WTC11 (cell line): ENCODE measurements around the gene PIK3R6.

ENCODE experiments used
- CBFB ChIP-seq: sonication (generic); formaldehyde crosslinking; IDR thresholded peaks from 2 replicates; pipeline ENCODE4 v1.8.1; 2022; ENCODE audit warnings: mild to moderate bottlenecking, low read depth, missing genetic modification reagents
- CTCF ChIP-seq: fragments of 200-600 bp; IDR thresholded peaks from 2 replicates; pipeline ENCODE4 v1.8.0; 2022; ENCODE audit warnings: antibody characterized with exemption
- E2F1 ChIP-seq: sonication (generic); formaldehyde crosslinking; IDR thresholded peaks from 2 replicates; pipeline ENCODE4 v1.8.0; 2022; ENCODE audit warnings: mild to moderate bottlenecking, missing genetic modification reagents
- E2F4 ChIP-seq: sonication (generic); formaldehyde crosslinking; IDR thresholded peaks from 2 replicates; pipeline ENCODE4 v1.8.1; 2022; ENCODE audit warnings: low read depth, mild to moderate bottlenecking, moderate library complexity, missing genetic modification reagents, borderline replicate concordance
- HMGA2 ChIP-seq: fragments of 250-450 bp; sonication (Bioruptor Pico); IDR thresholded peaks from 2 replicates; pipeline ENCODE4 v1.4.0; 2021; ENCODE audit warnings: mild to moderate bottlenecking, moderate library complexity
- MAX ChIP-seq: sonication (generic); formaldehyde crosslinking; IDR thresholded peaks from 2 replicates; pipeline ENCODE4 v1.8.0; 2022; ENCODE audit warnings: mild to moderate bottlenecking, missing genetic modification reagents
- PRRX2 ChIP-seq: fragments of 250-450 bp; sonication (Bioruptor Pico); IDR thresholded peaks from 2 replicates; pipeline ENCODE4 v1.8.0; 2021; ENCODE audit warnings: mild to moderate bottlenecking
- SP1 ChIP-seq: sonication (generic); formaldehyde crosslinking; conservative IDR thresholded peaks from 2 replicates; pipeline ENCODE4 v1.8.1; 2022; ENCODE audit warnings: missing genetic modification reagents
- STAT6 ChIP-seq: sonication (generic); formaldehyde crosslinking; conservative IDR thresholded peaks from 2 replicates; pipeline ENCODE4 v1.8.1; 2023; ENCODE audit warnings: mild to moderate bottlenecking, low read depth, missing genetic modification reagents, moderate library complexity
- ZMAT4 ChIP-seq: fragments of 250-450 bp; sonication (Bioruptor Pico); IDR thresholded peaks from 2 replicates; pipeline ENCODE4 v1.9.0; 2021; ENCODE audit warnings: mild to moderate bottlenecking
- ZNF121 ChIP-seq: sonication (generic); formaldehyde crosslinking; IDR thresholded peaks from 2 replicates; pipeline ENCODE4 v1.8.0; 2023; ENCODE audit warnings: missing genetic modification reagents

GRCh38 chr17:8841844-8842243 lies 25.6 kb downstream of the PIK3R6 start:
- no peak for TF ChIP-seq ZMAT4 (CRISPR knock-in tag)
- no peak for TF ChIP-seq CTCF
- no peak for TF ChIP-seq E2F4 (CRISPR knock-in tag)
- TF ChIP-seq STAT6 (CRISPR knock-in tag): no peak
- no peak for TF ChIP-seq SP1
- no peak for TF ChIP-seq HMGA2 (CRISPR knock-in tag)
- TF ChIP-seq PRRX2 (CRISPR knock-in tag): no peak
- TF ChIP-seq MAX (CRISPR knock-in tag): no peak
- no peak for TF ChIP-seq E2F1 (CRISPR knock-in tag)
- no peak for TF ChIP-seq CBFB (CRISPR knock-in tag)
- no peak for TF ChIP-seq ZNF121 (CRISPR knock-in tag)
